ENCODE measurements around the gene RBP7. TPM values are rescaled to one million over a fixed set of nuclear protein-coding genes. Genes with fewer than 3 reads are reported as not detected.

Gene RBP7
- total and polyA plus RNA-seq, 2 donors (not counting 3 experiments of a cell fraction or from before 2014, with no cell fraction given), result not detected

GRCh38 chr1:10033359-10033845, 36.4 kb downstream of the RBP7 start:
- dilution Hi-C loops (cut with MboI; ENCODE audit: extremely low pct_ligation_motif_present, low sequenced_read_pairs), result no loop called here
- Histone ChIP-seq H3K4me3 (replicated peaks in 1 of 3; ENCODE audit: insufficient read depth in 1 of 3, low read depth in 1 of 3, low read length in 3 of 3) (peak overlapping the region; percentile 55 to 85 (median 72)), H3K9me1 (replicated peaks; ENCODE audit: control insufficient read depth, extremely low read depth, insufficient read depth, low read length) (no peaks in the 10 kb centered on the region), H3K4me2 (ENCODE audit: insufficient read depth, low read length) (peak overlapping the region; percentile 96), H3K9me3 (replicated peaks; ENCODE audit: control insufficient read depth, insufficient read depth, low read length) (no peaks in the 10 kb centered on the region), H2AFZ (ENCODE audit: low read depth, low read length) (peak overlapping the region; percentile 90), H3K4me1 (ENCODE audit: control insufficient read depth, extremely low read depth, insufficient read depth, low read length) (peaks cover 14% of the 10 kb centered on the region), H3K9ac (replicated peaks; ENCODE audit: extremely low read depth, insufficient read depth, low read length) (peak overlapping the region; percentile 92), H3K79me2 (ENCODE audit: control insufficient read depth, insufficient read depth, low read length) (peaks cover 29% of the 10 kb centered on the region), H3K27me3 (ENCODE audit: control insufficient read depth in 2 of 2, insufficient read depth in 2 of 2, low read length in 2 of 2) (no peaks in the 10 kb centered on the region), H3K27ac (ENCODE audit: insufficient read depth, low read depth, low read length) (peak overlapping the region; percentile 74), H4K20me1 (replicated peaks; ENCODE audit: control insufficient read depth, extremely low read depth, insufficient read depth, low read length) (no peaks in the 10 kb centered on the region), H3K36me3 (ENCODE audit: control insufficient read depth in 2 of 2, extremely low read depth in 1 of 2, insufficient read depth in 2 of 2, low read length in 2 of 2) (peaks cover 0 to 2% of the 10 kb centered on the region in 2 experiments)
- intact Hi-C loops (cut with micrococcal nuclease), result loop anchor here (1.0 to 5.0 kb wide), 6 partner anchors 13 to 395 kb away; partner anchors contain the start of gene KIF1B
- BruUV-seq (replicated peaks), result no TSS peak
- peak; percentile 17 for TF ChIP-seq POLR2A (IDR thresholded peaks at IDR 0.05; ENCODE audit: low read depth, low read length)
- no peak for TF ChIP-seq EZH2 (IDR thresholded peaks at IDR 0.05; ENCODE audit: borderline replicate concordance, low read depth, low read length, severe bottlenecking)
- POLR2A ChIA-PET, result interaction anchor here (1.0 kb wide), 1 partner anchor 90 kb away, joined by 3 read pairs; the partner anchor contains the start of genes LZIC and NMNAT1
- CTCF ChIA-PET, result interaction anchor here (0.7 to 3.4 kb wide), 10 partner anchors 13 to 306 kb away, joined by 3 to 36 read pairs (median 3); partner anchors contain the start of genes LZIC and NMNAT1
- FAIRE-seq, result peak; percentile 52
- no peak for DNase-seq (ENCODE audit: low read depth, low spot score)

DNA sequence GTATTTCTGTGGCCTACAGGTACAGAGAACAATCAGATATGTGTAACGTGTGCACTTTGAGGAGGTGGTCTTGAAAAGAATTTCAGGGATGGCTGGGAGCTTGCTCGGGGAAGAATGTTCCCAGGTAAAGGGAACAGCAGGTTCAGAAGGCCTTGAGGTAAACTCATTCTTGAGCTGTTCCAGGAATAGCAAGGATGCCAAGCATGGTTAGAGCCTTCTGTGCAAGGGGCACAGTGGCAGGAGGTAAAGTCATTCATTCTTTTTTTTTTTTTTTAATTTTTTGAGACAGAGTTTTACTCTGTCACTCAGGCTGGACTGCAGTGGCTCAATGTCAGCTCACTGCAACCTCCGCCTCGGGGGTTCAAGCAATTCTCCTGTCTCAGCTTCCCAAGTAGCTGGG, 45.7 kb downstream of the RBP7 start:
- Histone ChIP-seq H3K9me3 (replicated peaks; ENCODE audit: control insufficient read depth, insufficient read depth, low read length) (no peaks in the 10 kb centered on the region), H3K27me3 (ENCODE audit: control insufficient read depth in 2 of 2, insufficient read depth in 2 of 2, low read length in 2 of 2) (no peaks in the 10 kb centered on the region), H3K4me2 (ENCODE audit: insufficient read depth, low read length) (no peak overlapping the region), H3K36me3 (ENCODE audit: control insufficient read depth in 2 of 2, extremely low read depth in 1 of 2, insufficient read depth in 2 of 2, low read length in 2 of 2) (peaks cover 3% of the 10 kb centered on the region in 2 experiments), H2AFZ (ENCODE audit: low read depth, low read length) (no peak overlapping the region), H4K20me1 (replicated peaks; ENCODE audit: control insufficient read depth, extremely low read depth, insufficient read depth, low read length) (no peaks in the 10 kb centered on the region), H3K4me3 (replicated peaks in 1 of 3; ENCODE audit: insufficient read depth in 1 of 3, low read depth in 1 of 3, low read length in 3 of 3) (no peak overlapping the region), H3K9me1 (replicated peaks; ENCODE audit: control insufficient read depth, extremely low read depth, insufficient read depth, low read length) (no peaks in the 10 kb centered on the region), H3K27ac (ENCODE audit: insufficient read depth, low read depth, low read length) (no peak overlapping the region), H3K9ac (replicated peaks; ENCODE audit: extremely low read depth, insufficient read depth, low read length) (no peak overlapping the region), H3K79me2 (ENCODE audit: control insufficient read depth, insufficient read depth, low read length) (peaks cover 50% of the 10 kb centered on the region), H3K4me1 (ENCODE audit: control insufficient read depth, extremely low read depth, insufficient read depth, low read length) (no peaks in the 10 kb centered on the region)
- TF ChIP-seq EZH2 (IDR thresholded peaks at IDR 0.05; ENCODE audit: borderline replicate concordance, low read depth, low read length, severe bottlenecking) (no peak), CTCF (IDR thresholded peaks at IDR 0.05; ENCODE audit: extremely low read depth in 1 of 2, insufficient read depth in 1 of 2, low read depth in 1 of 2, low read length in 2 of 2) (no peak), FOS (IDR thresholded peaks at IDR 0.05; ENCODE audit: borderline replicate concordance, insufficient read depth, low read length) (no peak), POLR2A (IDR thresholded peaks at IDR 0.05; ENCODE audit: low read depth, low read length) (no peak), JUN (IDR thresholded peaks at IDR 0.05; ENCODE audit: borderline replicate concordance, insufficient read depth, insufficient read length, low read depth) (no peak), GATA2 (IDR thresholded peaks at IDR 0.05; ENCODE audit: insufficient read depth, insufficient read length, low read depth, low read length) (no peak), MYC (IDR thresholded peaks at IDR 0.05; ENCODE audit: low read depth, low read length) (no peak), POLR2AphosphoS5 (IDR thresholded peaks at IDR 0.05; ENCODE audit: insufficient read depth, low read depth, low read length) (no peak), MAX (IDR thresholded peaks at IDR 0.05; ENCODE audit: insufficient read depth, insufficient read length) (no peak)
- intact Hi-C loops (cut with micrococcal nuclease) (no loop called here), dilution Hi-C loops (cut with MboI; ENCODE audit: extremely low pct_ligation_motif_present, low sequenced_read_pairs) (no loop called here)
- ChIA-PET CTCF (no interaction called here), POLR2A (no interaction called here)
- BruUV-seq (replicated peaks), result no TSS peak
- no peak for DNase-seq (ENCODE audit: low read depth, low spot score)
- FAIRE-seq, result no peak

Data from endothelial cell of umbilical vein (primary cell).